ENCODE measurements around the gene STAT6.
A peak's percentile ranks its signal among the peaks of the same experiment; 100 is the strongest.
"Not testable (repeated sequence)": the region's sequence is repeated elsewhere in the genome, so short reads cannot be mapped to it uniquely, and the experiment has no call there.

Gene STAT6

DNA sequence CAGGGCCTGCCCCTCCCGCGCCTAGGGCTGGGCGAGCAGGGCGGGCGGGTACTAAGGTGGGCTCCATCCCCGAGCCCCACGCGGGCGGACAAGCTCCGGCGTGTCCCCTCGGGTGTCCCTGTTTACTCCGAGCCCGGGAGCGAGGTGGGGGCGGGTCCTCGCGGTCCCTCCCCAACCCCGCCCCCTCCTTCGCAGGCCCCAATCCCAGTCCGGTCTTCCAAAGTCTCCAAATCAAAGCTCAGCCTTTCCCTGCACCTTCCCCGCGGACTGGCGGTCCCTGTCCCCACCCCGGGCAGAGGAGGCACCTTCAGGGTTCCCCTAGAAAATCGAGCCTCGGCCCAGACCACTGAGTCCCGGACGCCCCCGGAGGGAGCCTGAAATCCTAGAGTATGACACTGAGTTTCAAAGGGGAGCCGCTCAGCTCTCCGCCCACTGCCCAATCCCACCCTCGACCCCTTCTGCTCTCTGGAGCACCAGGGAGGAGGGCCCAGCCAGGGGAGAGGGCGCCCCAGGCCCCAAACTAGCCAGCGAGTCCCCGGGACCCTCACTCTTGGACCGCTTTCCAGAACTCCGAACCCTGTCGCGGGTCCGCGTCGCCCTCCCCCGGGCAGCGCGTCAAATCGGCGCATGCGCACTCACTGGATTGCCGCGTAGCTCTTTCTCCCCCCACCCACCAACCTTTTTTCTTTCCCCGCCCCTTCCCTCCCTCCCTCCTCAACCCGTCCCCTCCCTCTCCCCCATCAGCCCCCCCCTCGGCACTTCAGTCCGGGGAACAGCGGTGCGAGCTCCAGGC lies 16.8 kb upstream of the STAT6 start, which contains the start of gene LRP1:
Gene LRP1 (plus strand): TSS at position 758 of the 793 bp plus-strand sequence. CDS start 482 bp downstream, outside the sequence.
- DNase-seq (ENCODE audit: low read depth in 2 of 2): peak; percentile 48 to 69

GRCh38 chr12:57127101-57127725 lies 16.1 kb upstream of the STAT6 start:
- DNase-seq (ENCODE audit: low read depth in 2 of 2): peak in 1 of 2 donors; percentile 54

GRCh38 chr12:57126561-57126960 lies 15.4 kb upstream of the STAT6 start:
- DNase-seq (ENCODE audit: low read depth in 2 of 2): no peak

DNA sequence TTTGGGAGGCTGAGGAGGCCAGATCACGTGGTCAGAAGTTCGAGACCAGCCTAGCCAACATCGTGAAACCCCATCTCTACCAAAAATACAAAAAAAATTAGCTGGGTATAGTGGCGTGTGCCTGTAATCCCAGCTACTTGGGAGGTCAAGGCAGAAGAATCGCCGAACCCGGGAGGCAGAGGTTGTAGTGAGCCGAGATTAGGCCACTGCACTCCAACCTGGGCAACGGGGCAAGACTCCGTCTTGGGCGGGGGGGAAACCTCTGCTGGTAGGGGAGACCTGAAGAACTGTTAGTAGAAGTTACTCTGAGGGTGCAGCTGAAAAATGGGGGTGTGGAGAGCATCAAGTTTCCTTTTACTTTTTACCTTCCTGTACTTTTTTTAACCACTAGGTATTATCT lies 14.9 kb upstream of the STAT6 start:
- DNase-seq (ENCODE audit: low read depth in 2 of 2): no peak

GRCh38 chr12:57124261-57124877 lies 13.2 kb upstream of the STAT6 start:
- DNase-seq (ENCODE audit: low read depth in 2 of 2): peak; percentile 56 to 59

DNA sequence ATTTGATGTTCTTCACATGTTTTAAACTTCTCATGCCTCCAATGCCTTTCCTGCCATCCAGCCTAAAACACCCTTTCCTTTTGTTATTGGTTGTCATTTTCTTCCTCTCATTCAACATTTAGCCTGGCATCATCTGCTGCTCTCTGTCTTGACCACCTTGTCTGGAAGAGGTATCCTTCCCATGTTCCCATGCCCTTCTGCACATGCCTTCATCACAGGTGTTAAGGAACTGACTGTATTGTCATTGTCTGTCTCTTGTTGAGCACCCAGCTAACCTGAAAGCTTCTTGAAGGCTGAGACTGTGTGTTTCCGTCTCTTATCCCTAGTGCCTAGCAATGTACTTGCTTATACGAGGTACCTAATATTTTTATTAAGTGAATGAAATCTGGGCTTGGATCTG lies 12.7 kb upstream of the STAT6 start:
- DNase-seq (ENCODE audit: low read depth in 2 of 2): no peak

- not testable (repeated sequence) for DNase-seq (ENCODE audit: low read depth in 2 of 2)
Measured at GRCh38 chr12:57120718-57121117, 9.6 kb upstream of the STAT6 start.

DNA sequence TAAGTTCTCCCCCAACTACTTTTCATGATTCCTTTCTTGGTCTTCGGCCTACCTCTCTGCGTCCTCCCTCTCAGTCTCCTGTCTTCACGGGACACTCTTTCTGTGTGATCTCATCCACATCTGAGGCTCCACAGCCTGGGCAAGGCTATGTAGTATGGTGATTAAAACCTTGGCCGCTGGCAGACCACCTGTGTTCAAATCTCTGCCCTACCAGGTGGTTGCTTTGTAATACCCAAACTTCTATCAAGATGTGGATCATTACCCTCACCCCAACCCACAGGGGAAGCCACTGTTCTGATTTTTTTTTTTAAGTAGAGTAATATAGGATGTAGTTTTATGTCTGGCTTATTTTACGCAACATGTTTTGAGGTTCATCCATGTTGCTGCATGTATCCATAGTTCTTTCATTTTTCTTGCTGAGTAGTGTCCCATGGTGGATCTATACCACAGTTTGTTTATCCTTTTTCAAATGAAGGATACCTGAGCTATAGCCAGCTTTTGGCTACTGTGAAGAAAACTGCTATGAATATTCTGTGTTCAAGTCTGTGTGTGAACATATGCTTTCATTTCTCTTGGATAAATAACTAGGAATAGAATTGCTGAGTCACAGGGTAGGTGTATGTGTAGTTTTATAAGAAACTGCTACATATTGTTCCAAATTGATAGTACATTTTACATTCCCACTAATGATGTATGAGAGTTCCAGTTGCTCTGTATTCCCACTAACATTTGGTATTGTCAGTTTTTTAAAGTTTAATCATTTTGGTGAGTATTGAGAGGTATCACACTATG lies 8.3 kb upstream of the STAT6 start:
- no peak for DNase-seq (ENCODE audit: low read depth in 2 of 2)

- no peak for DNase-seq (ENCODE audit: low read depth in 2 of 2)
Measured at GRCh38 chr12:57118711-57119271, 7.6 kb upstream of the STAT6 start.

DNA sequence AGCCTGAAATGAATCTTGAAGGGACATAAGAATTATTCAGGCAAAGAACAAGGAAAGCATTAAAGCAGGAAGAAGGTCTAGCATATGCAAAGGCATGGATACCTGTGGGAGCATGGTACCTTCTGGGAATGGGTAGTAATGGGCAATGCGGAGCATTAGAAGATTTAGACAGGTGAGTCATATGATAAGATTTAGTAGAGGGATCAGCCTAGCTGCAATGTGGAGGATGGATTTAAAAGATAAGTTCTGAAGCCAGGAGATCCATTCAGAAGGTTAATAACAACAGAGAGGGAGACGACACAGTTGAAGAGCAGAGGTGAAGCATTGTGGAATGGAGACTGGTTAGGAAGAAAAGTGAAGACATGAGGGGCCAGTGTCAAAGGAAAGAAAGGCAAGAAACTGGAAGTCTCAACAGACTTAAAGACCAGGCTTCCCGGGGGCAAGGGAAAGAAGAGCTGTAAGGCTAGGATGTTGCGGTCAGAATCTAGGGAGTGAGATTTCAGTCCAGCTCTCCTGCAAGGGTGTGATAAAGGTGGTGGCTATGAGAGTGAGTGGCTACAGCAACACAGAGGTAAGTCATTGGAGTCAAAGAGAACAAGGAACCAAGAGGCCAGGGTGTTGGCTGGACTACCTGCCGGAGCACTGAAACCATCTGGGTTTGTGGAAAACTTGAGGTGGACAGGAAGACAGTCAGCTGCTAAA lies 5.6 kb upstream of the STAT6 start:
- DNase-seq (ENCODE audit: low read depth in 2 of 2): no peak

- no peak for DNase-seq (ENCODE audit: low read depth in 2 of 2)
Measured at GRCh38 chr12:57112492-57113294, 1.5 kb upstream of the STAT6 start.

GRCh38 chr12:57110104-57111030 lies 795 bp downstream of the STAT6 start:
- DNase-seq (ENCODE audit: low read depth in 2 of 2): peak; percentile 30 to 54

DNA sequence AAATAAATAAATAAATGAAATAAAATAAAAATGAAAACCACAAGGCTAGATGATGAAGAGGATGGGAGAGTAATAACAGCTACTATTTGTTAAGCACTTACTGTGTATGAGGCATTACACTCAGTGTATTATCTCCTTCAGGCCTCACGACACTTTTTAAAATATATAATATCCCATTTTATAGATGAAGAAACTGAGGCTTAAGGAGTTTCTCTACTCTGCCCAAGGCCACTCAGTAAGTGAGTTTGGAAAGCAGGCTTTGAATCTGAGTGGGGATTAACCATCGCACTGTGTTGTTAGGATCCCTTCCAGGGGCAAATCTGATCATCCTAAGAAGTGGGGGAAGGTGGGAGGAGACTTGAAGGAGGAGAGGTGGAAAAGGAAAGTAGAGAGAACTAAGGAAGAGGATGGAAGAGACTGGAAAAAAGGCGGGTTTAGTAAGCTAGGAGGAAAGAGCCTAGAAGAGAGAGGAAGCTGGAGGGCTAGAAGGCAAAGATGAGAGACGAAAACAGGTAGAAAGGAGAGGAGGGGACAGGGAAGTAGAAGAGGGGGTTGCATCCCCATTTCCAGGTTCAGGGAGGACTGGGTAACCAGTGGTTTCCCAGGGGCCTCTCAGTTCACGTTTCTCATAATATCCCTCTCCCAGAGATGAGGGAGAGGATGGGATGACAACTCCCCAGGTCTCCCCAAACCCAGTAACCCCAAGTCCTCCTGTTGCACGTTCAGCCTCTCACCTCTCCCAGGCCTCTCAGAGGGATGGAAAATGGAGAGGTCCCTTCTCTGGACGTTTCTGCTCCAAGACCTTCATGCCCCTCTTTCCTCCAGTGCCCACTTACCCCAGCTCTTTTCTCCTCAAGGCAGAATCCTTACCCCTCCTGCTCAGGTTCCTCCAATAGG lies 1.7 kb downstream of the STAT6 start:
- DNase-seq (ENCODE audit: low read depth in 2 of 2): no peak

DNA sequence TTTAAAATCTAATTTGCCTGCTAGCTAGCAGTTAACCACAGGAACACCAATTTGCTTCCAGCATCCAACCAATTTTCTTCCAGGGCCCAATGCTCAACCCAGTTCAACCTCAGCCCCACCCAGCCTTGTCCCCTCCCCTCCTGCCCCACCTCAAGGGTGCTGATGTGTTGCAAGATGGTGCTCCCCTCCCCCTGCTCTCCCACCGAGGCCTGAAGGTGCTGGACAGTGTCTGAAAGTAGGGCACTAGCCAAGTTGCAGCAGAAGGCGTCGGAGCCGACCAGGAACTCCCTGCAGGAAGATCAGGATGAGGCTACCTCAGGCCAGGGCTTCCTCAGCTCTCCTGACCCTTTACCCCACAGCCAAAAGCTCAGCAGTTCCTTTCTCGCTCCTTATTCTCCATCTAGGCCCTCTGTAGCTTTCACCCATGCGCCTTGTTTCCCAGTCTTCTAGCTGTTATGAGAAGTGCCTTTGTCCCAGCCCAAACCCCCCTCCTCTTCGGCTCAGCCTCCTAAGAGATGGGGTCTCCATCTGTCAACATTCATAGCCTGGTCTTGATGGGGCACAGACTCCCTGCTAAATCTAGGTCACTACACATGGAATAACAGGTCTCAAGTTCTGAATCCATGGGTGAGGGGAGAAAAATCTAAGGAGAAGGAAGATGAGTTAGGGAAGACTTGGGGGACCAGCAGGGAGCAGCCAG lies 3.6 kb downstream of the STAT6 start:
- DNase-seq (ENCODE audit: low read depth in 2 of 2): no peak

DNA sequence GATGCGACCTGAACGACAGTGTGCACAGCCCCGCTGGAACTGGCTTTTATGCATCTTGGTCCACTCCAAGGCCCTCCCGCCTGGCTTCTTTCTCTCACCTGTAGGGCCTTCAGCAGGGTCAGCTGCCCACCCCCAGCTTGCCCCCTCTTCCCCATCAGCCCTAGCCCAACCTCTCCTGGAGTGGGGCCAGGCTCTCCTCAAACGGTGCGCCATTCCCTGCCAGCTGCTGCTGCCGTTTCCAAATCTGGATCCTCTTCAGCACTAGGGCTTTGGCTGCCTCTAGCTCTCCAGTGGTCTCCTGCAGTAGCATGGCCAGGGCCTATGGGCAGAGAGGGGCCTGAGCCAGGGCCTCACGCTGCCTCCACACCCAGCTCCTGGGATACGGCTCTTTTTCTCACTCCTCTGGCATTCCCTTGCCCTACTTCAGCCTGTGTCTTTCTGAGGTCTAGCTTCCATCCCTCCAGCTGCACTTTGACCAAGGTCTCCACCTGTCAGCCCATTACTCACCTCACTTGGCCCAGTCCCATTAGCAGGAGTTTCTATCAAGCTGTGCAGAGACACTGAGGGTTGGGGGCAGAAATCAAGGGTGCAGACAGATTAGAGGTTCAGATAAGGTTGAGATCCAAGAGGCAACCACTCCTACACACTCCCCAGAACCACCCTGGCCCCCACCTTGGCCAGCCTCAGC lies 5.0 kb downstream of the STAT6 start:
- no peak for DNase-seq (ENCODE audit: low read depth in 2 of 2)

DNA sequence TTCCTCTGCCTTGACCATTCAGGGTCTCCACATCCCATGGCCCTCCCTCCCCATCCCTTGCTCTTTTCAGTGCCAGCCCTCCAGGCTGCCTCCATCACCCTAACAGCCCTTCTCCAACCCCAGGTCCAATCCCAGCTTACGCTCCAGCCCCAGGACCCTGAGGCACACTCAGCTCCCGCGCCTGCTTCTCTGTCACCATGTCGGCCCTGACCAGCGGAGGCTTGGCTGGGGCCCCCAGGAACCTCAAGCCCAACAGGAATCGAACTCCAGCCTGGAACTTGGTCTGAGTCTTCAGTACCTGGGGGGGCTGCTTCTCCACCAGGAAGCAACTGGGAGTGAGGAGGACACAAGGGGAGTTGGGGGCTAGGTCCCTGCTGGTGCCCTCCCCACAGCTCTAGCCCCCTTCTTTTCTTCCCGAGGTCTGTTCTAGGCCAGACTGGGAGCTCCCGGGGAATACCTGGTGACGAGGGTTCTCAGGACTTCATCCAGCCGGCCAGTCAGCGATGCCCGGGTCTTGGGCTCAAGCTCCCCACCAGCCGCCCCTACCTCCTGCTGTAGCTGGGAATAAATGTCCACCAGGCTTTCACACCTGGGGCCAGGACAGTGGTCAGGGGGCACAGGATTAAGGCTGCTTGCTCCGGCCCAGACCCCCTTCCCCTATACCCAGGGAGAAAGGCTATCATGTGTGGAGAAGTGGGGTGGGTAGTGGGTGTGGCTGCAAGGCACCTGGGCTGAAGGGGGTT lies 6.0 kb downstream of the STAT6 start:
- DNase-seq (ENCODE audit: low read depth in 2 of 2): no peak
